GM23338 (cell line): ENCODE data around the gene OMD. TPM values are rescaled to one million over a fixed set of nuclear protein-coding genes. Genes with fewer than 3 reads are reported as not detected.

Experiments
- ATAC-seq: fragments of 200-7000 bp; cut with Tn5 transposase; 3 replicates; pipeline ENCODE4 v1.9.1; 2020
- DNase-seq: peaks from one replicate; pipeline ENCODE4 v3.0.0-alpha.2; 2015; ENCODE audit warnings: low spot score
- H2AFZ ChIP-seq: fragments of 200-600 bp; sonication (generic); 2 replicates; pipeline ENCODE4 v1.8.0; 2016; ENCODE audit warnings: antibody characterized with exemption, mild to moderate bottlenecking, moderate library complexity
- H3F3A ChIP-seq: fragments of 200-600 bp; sonication (generic); replicated peaks from 2 replicates; pipeline ENCODE4 v1.8.0; 2017; ENCODE audit warnings: antibody characterized with exemption, mixed run types, low read depth
- H3K27ac ChIP-seq: fragments of 200-600 bp; sonication (generic); 2 replicates; pipeline ENCODE4 v1.6.1; 2016; ENCODE audit warnings: low read depth
- H3K27me3 ChIP-seq: fragments of 200-600 bp; sonication (generic); 2 replicates; pipeline ENCODE4 v1.8.0; 2016; ENCODE audit warnings: mild to moderate bottlenecking, mixed run types, moderate library complexity; ENCODE audit not compliant: insufficient read depth
- H3K36me3 ChIP-seq: fragments of 200-600 bp; sonication (generic); 2 replicates; pipeline ENCODE4 v1.8.0; 2016; ENCODE audit warnings: mild to moderate bottlenecking; ENCODE audit not compliant: insufficient read depth
- H3K4me1 ChIP-seq: fragments of 200-600 bp; sonication (generic); 2 replicates; pipeline ENCODE4 v1.8.0; 2016; ENCODE audit warnings: mild to moderate bottlenecking, moderate library complexity; ENCODE audit not compliant: insufficient read depth
- H3K4me2 ChIP-seq: fragments of 200-600 bp; sonication (generic); 2 replicates; pipeline ENCODE4 v1.7.1; 2017; ENCODE audit warnings: mixed run types
- H3K4me3 ChIP-seq: fragments of 200-600 bp; sonication (generic); 2 replicates; pipeline ENCODE4 v1.6.1; 2016; ENCODE audit warnings: mixed run types
- H3K79me2 ChIP-seq: fragments of 200-600 bp; sonication (generic); replicated peaks from 2 replicates; pipeline ENCODE4 v1.8.0; 2017; ENCODE audit warnings: mild to moderate bottlenecking; ENCODE audit not compliant: insufficient read depth
- H3K9me2 ChIP-seq: fragments of 200-600 bp; sonication (generic); 2 replicates; pipeline ENCODE4 v1.8.0; 2017; ENCODE audit not compliant: insufficient read depth
- H4K20me1 ChIP-seq: fragments of 200-600 bp; sonication (generic); replicated peaks from 2 replicates; pipeline ENCODE4 v1.8.0; 2017; ENCODE audit warnings: mild to moderate bottlenecking; ENCODE audit not compliant: insufficient read depth
- H3K27ac Mint-ChIP-seq: 2 replicates; pipeline ENCODE4 v1.8.0; 2020; ENCODE audit warnings: inconsistent platforms, mild to moderate bottlenecking, moderate library complexity, mixed read lengths
- H3K27me3 Mint-ChIP-seq: 3 replicates; pipeline ENCODE4 v1.8.0; 2022; ENCODE audit warnings: low read depth, mild to moderate bottlenecking, moderate library complexity, mixed read lengths, inconsistent platforms; ENCODE audit not compliant: insufficient read depth, poor library complexity
- H3K36me3 Mint-ChIP-seq: 3 replicates; pipeline ENCODE4 v1.8.0; 2021; ENCODE audit warnings: low read depth, mild to moderate bottlenecking, inconsistent platforms, moderate library complexity, mixed read lengths
- H3K4me1 Mint-ChIP-seq: 3 replicates; pipeline ENCODE4 v1.8.0; 2020; ENCODE audit warnings: mild to moderate bottlenecking, inconsistent platforms, mixed read lengths
- H3K4me3 Mint-ChIP-seq: 3 replicates; pipeline ENCODE4 v1.8.0; 2021; ENCODE audit warnings: moderate library complexity, mild to moderate bottlenecking, inconsistent platforms, mixed read lengths
- H3K9me3 Mint-ChIP-seq: 3 replicates; pipeline ENCODE4 v1.8.0; 2020; ENCODE audit warnings: moderate library complexity, mild to moderate bottlenecking, inconsistent platforms, mixed read lengths
- ETS1 ChIP-seq: IDR thresholded peaks from 2 replicates; pipeline ENCODE4 v1.6.1; 2016; ENCODE audit warnings: antibody characterized with exemption
- POLR2AphosphoS5 ChIP-seq: IDR thresholded peaks from 2 replicates; pipeline ENCODE4 v1.6.1; 2016; ENCODE audit warnings: antibody characterized with exemption, low read depth
- STAT1 ChIP-seq: IDR thresholded peaks from one replicate; pipeline ENCODE4 v1.6.1; 2016; ENCODE audit warnings: antibody characterized with exemption; ENCODE audit not compliant: unreplicated experiment
- ZNF331 ChIP-seq: fragments of 250-450 bp; sonication (Bioruptor Pico); IDR thresholded peaks from 2 replicates; pipeline ENCODE4 v1.5.0; 2020; ENCODE audit warnings: low read depth, mild to moderate bottlenecking, moderate library complexity
- ZNF462 ChIP-seq: fragments of 250-450 bp; sonication (Bioruptor Pico); IDR thresholded peaks from 2 replicates; pipeline ENCODE4 v1.5.0; 2020; ENCODE audit warnings: mild to moderate bottlenecking, moderate library complexity
- polyA plus RNA-seq: library from polyadenylated mRNA; unstranded; fragments of >200 nt; fragmentation: Nextera tagmentation; extraction: Ambion mirVana; gene quantifications from 2 replicates; pipeline ENCODE4 v1.2.1, GENCODE V29; 2016
- total RNA-seq: library from RNA; depleted of rRNA; stranded (reverse); fragments of >200 nt; shearing (Covaris generic); gene quantifications from 2 replicates; pipeline ENCODE4 v1.2.3, GENCODE V29; 2014
- TF ChIP-seq, protein P1 (sequence below), 2 experiments: fragments of 200-600 bp in 1 of 2; sonication (generic) in 1 of 2; conservative IDR thresholded peaks; 2 replicates each; pipeline versions ENCODE4 v1.5.1 to v1.6.1; 2016 to 2017; ENCODE audit warnings: antibody characterized with exemption in 2 of 2, low read depth in 2 of 2, mild to moderate bottlenecking in 2 of 2, moderate library complexity in 1 of 2
- TF ChIP-seq, protein P2 (sequence below): IDR thresholded peaks from one replicate; pipeline ENCODE4 v1.6.1; 2018; ENCODE audit warnings: antibody characterized with exemption; ENCODE audit not compliant: unreplicated experiment

OMD gene
- total and polyA plus RNA-seq, 2 experiments from 2014 or later, result 1.1 TPM; not detected in 1

GRCh38 chr9:92455217-92455616, 30.9 kb upstream of the OMD start:
- Histone ChIP-seq H4K20me1 (no peaks in the 10 kb centered on the region), H2AFZ (no peak overlapping the region), H3K4me1 (no peaks in the 10 kb centered on the region), H3F3A (no peaks in the 10 kb centered on the region), H3K36me3 (no peaks in the 10 kb centered on the region), H3K9me2 (no peaks in the 10 kb centered on the region), H3K79me2 (no peaks in the 10 kb centered on the region), H3K27me3 (no peaks in the 10 kb centered on the region), H3K27ac (no peak overlapping the region), H3K4me3 (no peak overlapping the region), H3K4me2 (no peak overlapping the region)
- ATAC-seq (peak; percentile 72), DNase-seq (peak; percentile 65)
- Mint-ChIP-seq H3K36me3 (no peaks in the 10 kb centered on the region), H3K27ac (no peak overlapping the region), H3K4me1 (no peaks in the 10 kb centered on the region), H3K27me3 (no peaks in the 10 kb centered on the region), H3K4me3 (no peak overlapping the region), H3K9me3 (peaks cover 3% of the 10 kb centered on the region; the same call in 1 of the 3 replicates)
- no peak for TF ChIP-seq STAT1
- TF ChIP-seq, protein P1, sequence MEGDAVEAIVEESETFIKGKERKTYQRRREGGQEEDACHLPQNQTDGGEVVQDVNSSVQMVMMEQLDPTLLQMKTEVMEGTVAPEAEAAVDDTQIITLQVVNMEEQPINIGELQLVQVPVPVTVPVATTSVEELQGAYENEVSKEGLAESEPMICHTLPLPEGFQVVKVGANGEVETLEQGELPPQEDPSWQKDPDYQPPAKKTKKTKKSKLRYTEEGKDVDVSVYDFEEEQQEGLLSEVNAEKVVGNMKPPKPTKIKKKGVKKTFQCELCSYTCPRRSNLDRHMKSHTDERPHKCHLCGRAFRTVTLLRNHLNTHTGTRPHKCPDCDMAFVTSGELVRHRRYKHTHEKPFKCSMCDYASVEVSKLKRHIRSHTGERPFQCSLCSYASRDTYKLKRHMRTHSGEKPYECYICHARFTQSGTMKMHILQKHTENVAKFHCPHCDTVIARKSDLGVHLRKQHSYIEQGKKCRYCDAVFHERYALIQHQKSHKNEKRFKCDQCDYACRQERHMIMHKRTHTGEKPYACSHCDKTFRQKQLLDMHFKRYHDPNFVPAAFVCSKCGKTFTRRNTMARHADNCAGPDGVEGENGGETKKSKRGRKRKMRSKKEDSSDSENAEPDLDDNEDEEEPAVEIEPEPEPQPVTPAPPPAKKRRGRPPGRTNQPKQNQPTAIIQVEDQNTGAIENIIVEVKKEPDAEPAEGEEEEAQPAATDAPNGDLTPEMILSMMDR (conservative IDR thresholded peaks at IDR 0.05; ENCODE audit: low read depth in 2 of 2), result peak; percentile 68 to 79

GRCh38 chr9:92446536-92446935, 22.3 kb upstream of the OMD start:
- DNase-seq, result no peak
- Mint-ChIP-seq H3K9me3 (peaks cover 3% of the 10 kb centered on the region; the same call in 1 of the 3 replicates), H3K36me3 (no peaks in the 10 kb centered on the region), H3K4me1 (peaks cover 8% of the 10 kb centered on the region), H3K27me3 (peaks cover 5% of the 10 kb centered on the region), H3K4me3 (no peak overlapping the region), H3K27ac (no peak overlapping the region)
- Histone ChIP-seq H3K79me2 (no peaks in the 10 kb centered on the region), H3K36me3 (no peaks in the 10 kb centered on the region), H3K4me1 (0 out of 2 replicates have a peak, but pooled peaks cover 8% of the 10 kb centered on the region), H3K4me3 (no peak overlapping the region), H3K27ac (no peak overlapping the region), H3K9me2 (no peaks in the 10 kb centered on the region), H4K20me1 (no peaks in the 10 kb centered on the region; the same call in 1 of the 2 replicates), H3K27me3 (no peaks in the 10 kb centered on the region), H3K4me2 (no peak overlapping the region), H3F3A (no peaks in the 10 kb centered on the region), H2AFZ (no peak overlapping the region)
- no peak for ATAC-seq
- TF ChIP-seq ETS1, result no peak
- no peak for TF ChIP-seq ZNF462 (CRISPR knock-in tag)
- no peak for TF ChIP-seq STAT1
- no peak for TF ChIP-seq POLR2AphosphoS5
- no peak for TF ChIP-seq ZNF331 (CRISPR knock-in tag)
- TF ChIP-seq, protein P2, sequence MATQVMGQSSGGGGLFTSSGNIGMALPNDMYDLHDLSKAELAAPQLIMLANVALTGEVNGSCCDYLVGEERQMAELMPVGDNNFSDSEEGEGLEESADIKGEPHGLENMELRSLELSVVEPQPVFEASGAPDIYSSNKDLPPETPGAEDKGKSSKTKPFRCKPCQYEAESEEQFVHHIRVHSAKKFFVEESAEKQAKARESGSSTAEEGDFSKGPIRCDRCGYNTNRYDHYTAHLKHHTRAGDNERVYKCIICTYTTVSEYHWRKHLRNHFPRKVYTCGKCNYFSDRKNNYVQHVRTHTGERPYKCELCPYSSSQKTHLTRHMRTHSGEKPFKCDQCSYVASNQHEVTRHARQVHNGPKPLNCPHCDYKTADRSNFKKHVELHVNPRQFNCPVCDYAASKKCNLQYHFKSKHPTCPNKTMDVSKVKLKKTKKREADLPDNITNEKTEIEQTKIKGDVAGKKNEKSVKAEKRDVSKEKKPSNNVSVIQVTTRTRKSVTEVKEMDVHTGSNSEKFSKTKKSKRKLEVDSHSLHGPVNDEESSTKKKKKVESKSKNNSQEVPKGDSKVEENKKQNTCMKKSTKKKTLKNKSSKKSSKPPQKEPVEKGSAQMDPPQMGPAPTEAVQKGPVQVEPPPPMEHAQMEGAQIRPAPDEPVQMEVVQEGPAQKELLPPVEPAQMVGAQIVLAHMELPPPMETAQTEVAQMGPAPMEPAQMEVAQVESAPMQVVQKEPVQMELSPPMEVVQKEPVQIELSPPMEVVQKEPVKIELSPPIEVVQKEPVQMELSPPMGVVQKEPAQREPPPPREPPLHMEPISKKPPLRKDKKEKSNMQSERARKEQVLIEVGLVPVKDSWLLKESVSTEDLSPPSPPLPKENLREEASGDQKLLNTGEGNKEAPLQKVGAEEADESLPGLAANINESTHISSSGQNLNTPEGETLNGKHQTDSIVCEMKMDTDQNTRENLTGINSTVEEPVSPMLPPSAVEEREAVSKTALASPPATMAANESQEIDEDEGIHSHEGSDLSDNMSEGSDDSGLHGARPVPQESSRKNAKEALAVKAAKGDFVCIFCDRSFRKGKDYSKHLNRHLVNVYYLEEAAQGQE, result no peak
